ENCODE results near the gene MSX1. TPM values are rescaled to one million over a fixed set of nuclear protein-coding genes. Genes with fewer than 3 reads are reported as not detected.

Gene MSX1
- total RNA-seq, 2 donors from 2014 or later, result 4.5 to 6.1 TPM

GRCh38 chr4:4838051-4838935, 21.2 kb upstream of the MSX1 start:
- ATAC-seq (no peak), DNase-seq (no peak)
- intact Hi-C loops (cut with DNase I), result no loop called here

GRCh38 chr4:4838936-4839810, 20.3 kb upstream of the MSX1 start:
- intact Hi-C loops (cut with DNase I), result no loop called here
- no peak for ATAC-seq
- no peak for DNase-seq

GRCh38 chr4:4840351-4840750, 19.1 kb upstream of the MSX1 start:
- intact Hi-C loops (cut with DNase I), result no loop called here
- ATAC-seq (no peak), DNase-seq (no peak)

GRCh38 chr4:4841156-4841555, 18.3 kb upstream of the MSX1 start:
- DNase-seq (no peak), ATAC-seq (no peak)

GRCh38 chr4:4842476-4843441, 16.7 kb upstream of the MSX1 start:
- intact Hi-C loops (cut with DNase I), result no loop called here
- DNase-seq, result no peak
- no peak for ATAC-seq

More at GRCh38 chr4:4841156-4841555, 18.3 kb upstream of the MSX1 start:
- intact Hi-C loops (cut with DNase I), result no loop called here

GRCh38 chr4:4843635-4844291, 15.7 kb upstream of the MSX1 start:
- intact Hi-C loops (cut with DNase I), result no loop called here
- ATAC-seq (no peak), DNase-seq (no peak)

- ATAC-seq (no peak), DNase-seq (no peak)
- intact Hi-C loops (cut with DNase I), result no loop called here
These were observed 14.4 kb upstream of the MSX1 start for GRCh38 chr4:4845027-4845426.

GRCh38 chr4:4847011-4847410, 12.5 kb upstream of the MSX1 start:
- ATAC-seq (no peak), DNase-seq (no peak)
- intact Hi-C loops (cut with DNase I), result no loop called here

- intact Hi-C loops (cut with DNase I), result no loop called here
- ATAC-seq (no peak), DNase-seq (no peak)
These were observed 10.9 kb upstream of the MSX1 start for GRCh38 chr4:4848540-4848939.

- intact Hi-C loops (cut with DNase I), result no loop called here
- ATAC-seq, result no peak
- no peak for DNase-seq
These were observed 10.4 kb upstream of the MSX1 start for GRCh38 chr4:4849106-4849505.

GRCh38 chr4:4849524-4850193, 9.8 kb upstream of the MSX1 start:
- DNase-seq (no peak), ATAC-seq (no peak)
- intact Hi-C loops (cut with DNase I), result no loop called here

GRCh38 chr4:4851081-4851480, 8.4 kb upstream of the MSX1 start:
- ATAC-seq, result no peak
- no peak for DNase-seq
- intact Hi-C loops (cut with DNase I), result no loop called here

- intact Hi-C loops (cut with DNase I), result no loop called here
- no peak for DNase-seq
These were observed 7.6 kb upstream of the MSX1 start for GRCh38 chr4:4851906-4852305.

GRCh38 chr4:4852591-4853362, 6.7 kb upstream of the MSX1 start:
- intact Hi-C loops (cut with DNase I), result no loop called here
- DNase-seq, result peak; percentile 40
- ATAC-seq, result peak; percentile 47 to 76

More at GRCh38 chr4:4851906-4852305, 7.6 kb upstream of the MSX1 start:
- ATAC-seq, result no peak

- ATAC-seq, result peak in 1 of 2 donors; percentile 4
- intact Hi-C loops (cut with DNase I), result no loop called here
- no peak for DNase-seq
These were observed 6.1 kb upstream of the MSX1 start for GRCh38 chr4:4853371-4853823.

- ATAC-seq, result no peak
- intact Hi-C loops (cut with DNase I), result no loop called here
- DNase-seq, result no peak
These were observed 5.4 kb upstream of the MSX1 start for GRCh38 chr4:4853921-4854648.
